ENCODE results near the gene CCNK. TPM values are rescaled to one million over a fixed set of nuclear protein-coding genes. Genes with fewer than 3 reads are reported as not detected.

CCNK gene
- total RNA-seq, 1 donor from 2014 or later, result 80.8 TPM

GRCh38 chr14:99502989-99503421, 21.8 kb downstream of the CCNK start:
- Mint-ChIP-seq H3K4me3 (no peak overlapping the region), H3K9me3 (no peaks in the 10 kb centered on the region), H3K27me3 (ENCODE audit: insufficient read depth) (no peaks in the 10 kb centered on the region), H3K4me1 (ENCODE audit: low read depth) (no peaks in the 10 kb centered on the region), H3K36me3 (ENCODE audit: low read depth) (peaks cover 56% of the 10 kb centered on the region), H3K27ac (no peak overlapping the region)
- DNase-seq (ENCODE audit: low spot score), result no peak
- intact Hi-C loops (cut with micrococcal nuclease), result no loop called here

GRCh38 chr14:99503848-99504453, 22.7 kb downstream of the CCNK start:
- peaks cover 63% of the 10 kb centered on the region for H3K36me3 Mint-ChIP-seq (ENCODE audit: low read depth)
- H3K9me3 Mint-ChIP-seq, result no peaks in the 10 kb centered on the region
- no peaks in the 10 kb centered on the region for H3K4me1 Mint-ChIP-seq (ENCODE audit: low read depth)
- H3K27ac Mint-ChIP-seq, result no peak overlapping the region
- intact Hi-C loops (cut with micrococcal nuclease), result no loop called here
- no peak for DNase-seq (ENCODE audit: low spot score)
- no peak overlapping the region for H3K4me3 Mint-ChIP-seq
- no peaks in the 10 kb centered on the region for H3K27me3 Mint-ChIP-seq (ENCODE audit: insufficient read depth)

GRCh38 chr14:99505089-99505488, 23.9 kb downstream of the CCNK start:
- DNase-seq (ENCODE audit: low spot score), result no peak
- Mint-ChIP-seq H3K27me3 (ENCODE audit: insufficient read depth) (no peaks in the 10 kb centered on the region), H3K36me3 (ENCODE audit: low read depth) (peaks cover 67% of the 10 kb centered on the region), H3K4me1 (ENCODE audit: low read depth) (no peaks in the 10 kb centered on the region), H3K27ac (no peak overlapping the region), H3K4me3 (no peak overlapping the region), H3K9me3 (no peaks in the 10 kb centered on the region)
- intact Hi-C loops (cut with micrococcal nuclease), result no loop called here

- intact Hi-C loops (cut with micrococcal nuclease), result no loop called here
- no peak overlapping the region for H3K27ac Mint-ChIP-seq
- H3K9me3 Mint-ChIP-seq, result no peaks in the 10 kb centered on the region
- no peaks in the 10 kb centered on the region for H3K27me3 Mint-ChIP-seq (ENCODE audit: insufficient read depth)
- peaks cover 59% of the 10 kb centered on the region for H3K36me3 Mint-ChIP-seq (ENCODE audit: low read depth)
- no peak for DNase-seq (ENCODE audit: low spot score)
- H3K4me3 Mint-ChIP-seq, result no peak overlapping the region
- H3K4me1 Mint-ChIP-seq (ENCODE audit: low read depth), result no peaks in the 10 kb centered on the region
Observed at GRCh38 chr14:99506276-99506675, 25.1 kb downstream of the CCNK start.

- no peak for DNase-seq (ENCODE audit: low spot score)
- intact Hi-C loops (cut with micrococcal nuclease), result no loop called here
- Mint-ChIP-seq H3K9me3 (no peaks in the 10 kb centered on the region), H3K27ac (no peak overlapping the region), H3K27me3 (ENCODE audit: insufficient read depth) (no peaks in the 10 kb centered on the region), H3K36me3 (ENCODE audit: low read depth) (peaks cover 54% of the 10 kb centered on the region), H3K4me3 (no peak overlapping the region), H3K4me1 (ENCODE audit: low read depth) (no peaks in the 10 kb centered on the region)
Observed at GRCh38 chr14:99507860-99508640, 26.8 kb downstream of the CCNK start.

- H3K4me1 Mint-ChIP-seq (ENCODE audit: low read depth), result no peaks in the 10 kb centered on the region
- no peak overlapping the region for H3K27ac Mint-ChIP-seq
- intact Hi-C loops (cut with micrococcal nuclease), result no loop called here
- H3K27me3 Mint-ChIP-seq (ENCODE audit: insufficient read depth), result no peaks in the 10 kb centered on the region
- DNase-seq (ENCODE audit: low spot score), result no peak
- no peak overlapping the region for H3K4me3 Mint-ChIP-seq
- no peaks in the 10 kb centered on the region for H3K9me3 Mint-ChIP-seq
- peaks cover 48% of the 10 kb centered on the region for H3K36me3 Mint-ChIP-seq (ENCODE audit: low read depth)
Observed at GRCh38 chr14:99508896-99509629, 27.9 kb downstream of the CCNK start.

GRCh38 chr14:99509871-99510555, 28.8 kb downstream of the CCNK start:
- no peak overlapping the region for H3K4me3 Mint-ChIP-seq
- no peaks in the 10 kb centered on the region for H3K4me1 Mint-ChIP-seq (ENCODE audit: low read depth)
- H3K9me3 Mint-ChIP-seq, result no peaks in the 10 kb centered on the region
- intact Hi-C loops (cut with micrococcal nuclease), result no loop called here
- H3K27me3 Mint-ChIP-seq (ENCODE audit: insufficient read depth), result no peaks in the 10 kb centered on the region
- no peak overlapping the region for H3K27ac Mint-ChIP-seq
- DNase-seq (ENCODE audit: low spot score), result no peak
- H3K36me3 Mint-ChIP-seq (ENCODE audit: low read depth), result peaks cover 41% of the 10 kb centered on the region

GRCh38 chr14:99510556-99511139, 29.4 kb downstream of the CCNK start:
- no peak for DNase-seq (ENCODE audit: low spot score)
- H3K9me3 Mint-ChIP-seq, result no peaks in the 10 kb centered on the region
- no peaks in the 10 kb centered on the region for H3K4me1 Mint-ChIP-seq (ENCODE audit: low read depth)
- peaks cover 37% of the 10 kb centered on the region for H3K36me3 Mint-ChIP-seq (ENCODE audit: low read depth)
- intact Hi-C loops (cut with micrococcal nuclease), result no loop called here
- no peaks in the 10 kb centered on the region for H3K27me3 Mint-ChIP-seq (ENCODE audit: insufficient read depth)
- no peak overlapping the region for H3K4me3 Mint-ChIP-seq
- H3K27ac Mint-ChIP-seq, result no peak overlapping the region

GRCh38 chr14:99511421-99512109, 30.4 kb downstream of the CCNK start:
- no peak overlapping the region for H3K4me3 Mint-ChIP-seq
- DNase-seq (ENCODE audit: low spot score), result no peak
- H3K36me3 Mint-ChIP-seq (ENCODE audit: low read depth), result peaks cover 29% of the 10 kb centered on the region
- no peaks in the 10 kb centered on the region for H3K9me3 Mint-ChIP-seq
- H3K27ac Mint-ChIP-seq, result no peak overlapping the region
- no peaks in the 10 kb centered on the region for H3K4me1 Mint-ChIP-seq (ENCODE audit: low read depth)
- H3K27me3 Mint-ChIP-seq (ENCODE audit: insufficient read depth), result no peaks in the 10 kb centered on the region
- intact Hi-C loops (cut with micrococcal nuclease), result no loop called here

GRCh38 chr14:99512110-99512449, 30.9 kb downstream of the CCNK start:
- Mint-ChIP-seq H3K27ac (no peak overlapping the region), H3K4me3 (no peak overlapping the region), H3K9me3 (no peaks in the 10 kb centered on the region), H3K4me1 (ENCODE audit: low read depth) (no peaks in the 10 kb centered on the region), H3K27me3 (ENCODE audit: insufficient read depth) (no peaks in the 10 kb centered on the region), H3K36me3 (ENCODE audit: low read depth) (peaks cover 25% of the 10 kb centered on the region)
- intact Hi-C loops (cut with micrococcal nuclease), result no loop called here
- no peak for DNase-seq (ENCODE audit: low spot score)

- no peak overlapping the region for H3K4me3 Mint-ChIP-seq
- H3K9me3 Mint-ChIP-seq, result no peaks in the 10 kb centered on the region
- no peaks in the 10 kb centered on the region for H3K27me3 Mint-ChIP-seq (ENCODE audit: insufficient read depth)
- H3K4me1 Mint-ChIP-seq (ENCODE audit: low read depth), result no peaks in the 10 kb centered on the region
- H3K27ac Mint-ChIP-seq, result no peak overlapping the region
- no peak for DNase-seq (ENCODE audit: low spot score)
- intact Hi-C loops (cut with micrococcal nuclease), result no loop called here
- peaks cover 19% of the 10 kb centered on the region for H3K36me3 Mint-ChIP-seq (ENCODE audit: low read depth)
Observed at GRCh38 chr14:99512571-99513182, 31.5 kb downstream of the CCNK start.

GRCh38 chr14:99513183-99513694, 32.0 kb downstream of the CCNK start:
- no peak overlapping the region for H3K27ac Mint-ChIP-seq
- intact Hi-C loops (cut with micrococcal nuclease), result no loop called here

More at GRCh38 chr14:99513183-99513694, 32.0 kb downstream of the CCNK start:
- Mint-ChIP-seq H3K27me3 (ENCODE audit: insufficient read depth) (no peaks in the 10 kb centered on the region), H3K9me3 (no peaks in the 10 kb centered on the region), H3K4me3 (no peak overlapping the region), H3K36me3 (ENCODE audit: low read depth) (peaks cover 14% of the 10 kb centered on the region), H3K4me1 (ENCODE audit: low read depth) (no peaks in the 10 kb centered on the region)
- DNase-seq (ENCODE audit: low spot score), result no peak
